ENCODE data around the gene GMPR. TPM values are rescaled to one million over a fixed set of nuclear protein-coding genes. Genes with fewer than 3 reads are reported as not detected.

The GMPR gene
- total and polyA plus RNA-seq, 2 donors (not counting 3 experiments of a cell fraction or from before 2014, with no cell fraction given): 36.3 to 64.0 TPM

GRCh38 chr6:16311763-16312162 is 73.4 kb downstream of the GMPR start:
- Histone ChIP-seq H3K9ac (replicated peaks; ENCODE audit: extremely low read depth, insufficient read depth, low read length) (no peak overlapping the region), H3K4me1 (ENCODE audit: control insufficient read depth, extremely low read depth, insufficient read depth, low read length) (no peaks in the 10 kb centered on the region), H3K4me2 (ENCODE audit: insufficient read depth, low read length) (no peak overlapping the region), H3K9me3 (replicated peaks; ENCODE audit: control insufficient read depth, insufficient read depth, low read length) (no peaks in the 10 kb centered on the region), H3K4me3 (replicated peaks in 1 of 3; ENCODE audit: insufficient read depth in 1 of 3, low read depth in 1 of 3, low read length in 3 of 3) (no peak overlapping the region), H3K36me3 (ENCODE audit: control insufficient read depth in 2 of 2, extremely low read depth in 1 of 2, insufficient read depth in 2 of 2, low read length in 2 of 2) (no peaks in the 10 kb centered on the region), H3K9me1 (replicated peaks; ENCODE audit: control insufficient read depth, extremely low read depth, insufficient read depth, low read length) (no peaks in the 10 kb centered on the region), H4K20me1 (replicated peaks; ENCODE audit: control insufficient read depth, extremely low read depth, insufficient read depth, low read length) (no peaks in the 10 kb centered on the region), H3K79me2 (ENCODE audit: control insufficient read depth, insufficient read depth, low read length) (no peaks in the 10 kb centered on the region), H3K27ac (ENCODE audit: insufficient read depth, low read depth, low read length) (no peak overlapping the region), H3K27me3 (ENCODE audit: control insufficient read depth in 2 of 2, insufficient read depth in 2 of 2, low read length in 2 of 2) (no peaks in the 10 kb centered on the region), H2AFZ (ENCODE audit: low read depth, low read length) (no peak overlapping the region)
- dilution Hi-C loops (cut with MboI; ENCODE audit: extremely low pct_ligation_motif_present, low sequenced_read_pairs): no loop called here
- intact Hi-C loops (cut with micrococcal nuclease): no loop called here
- no peak for TF ChIP-seq POLR2AphosphoS5 (IDR thresholded peaks at IDR 0.05; ENCODE audit: insufficient read depth, low read depth, low read length)
- TF ChIP-seq EZH2 (IDR thresholded peaks at IDR 0.05; ENCODE audit: borderline replicate concordance, low read depth, low read length, severe bottlenecking): no peak
- TF ChIP-seq POLR2A (IDR thresholded peaks at IDR 0.05; ENCODE audit: low read depth, low read length): no peak
- no peak for TF ChIP-seq MYC (IDR thresholded peaks at IDR 0.05; ENCODE audit: low read depth, low read length)
- BruUV-seq (replicated peaks): no TSS peak
- no peak for DNase-seq (ENCODE audit: low read depth, low spot score)
- no peak for FAIRE-seq
- ChIA-PET CTCF (no interaction called here), POLR2A (no interaction called here)

GRCh38 chr6:16313732-16314131 is 75.3 kb downstream of the GMPR start:
- dilution Hi-C loops (cut with MboI; ENCODE audit: extremely low pct_ligation_motif_present, low sequenced_read_pairs) (no loop called here), intact Hi-C loops (cut with micrococcal nuclease) (no loop called here)
- H2AFZ ChIP-seq (ENCODE audit: low read depth, low read length): no peak overlapping the region
- ChIA-PET POLR2A (no interaction called here), CTCF (interaction anchor here (1.0 to 1.2 kb wide), 2 partner anchors 12 to 28 kb away, joined by 3 read pairs; no protein-coding TSS in a partner anchor)
- H3K79me2 ChIP-seq (ENCODE audit: control insufficient read depth, insufficient read depth, low read length): no peaks in the 10 kb centered on the region
- H3K4me3 ChIP-seq (replicated peaks in 1 of 3; ENCODE audit: insufficient read depth in 1 of 3, low read depth in 1 of 3, low read length in 3 of 3): no peak overlapping the region
- H3K27me3 ChIP-seq (ENCODE audit: control insufficient read depth in 2 of 2, insufficient read depth in 2 of 2, low read length in 2 of 2): no peaks in the 10 kb centered on the region
- H3K36me3 ChIP-seq (ENCODE audit: control insufficient read depth in 2 of 2, extremely low read depth in 1 of 2, insufficient read depth in 2 of 2, low read length in 2 of 2): no peaks in the 10 kb centered on the region
- H4K20me1 ChIP-seq (replicated peaks; ENCODE audit: control insufficient read depth, extremely low read depth, insufficient read depth, low read length): no peaks in the 10 kb centered on the region
- H3K9ac ChIP-seq (replicated peaks; ENCODE audit: extremely low read depth, insufficient read depth, low read length): no peak overlapping the region
- DNase-seq (ENCODE audit: low read depth, low spot score) (no peak), FAIRE-seq (no peak)
- TF ChIP-seq FOS (IDR thresholded peaks at IDR 0.05; ENCODE audit: borderline replicate concordance, insufficient read depth, low read length) (no peak), EZH2 (IDR thresholded peaks at IDR 0.05; ENCODE audit: borderline replicate concordance, low read depth, low read length, severe bottlenecking) (no peak), MAX (IDR thresholded peaks at IDR 0.05; ENCODE audit: insufficient read depth, insufficient read length) (no peak), JUN (IDR thresholded peaks at IDR 0.05; ENCODE audit: borderline replicate concordance, insufficient read depth, insufficient read length, low read depth) (no peak), POLR2AphosphoS5 (IDR thresholded peaks at IDR 0.05; ENCODE audit: insufficient read depth, low read depth, low read length) (no peak), CTCF (IDR thresholded peaks at IDR 0.05; ENCODE audit: extremely low read depth in 1 of 2, insufficient read depth in 1 of 2, low read depth in 1 of 2, low read length in 2 of 2) (no peak), POLR2A (IDR thresholded peaks at IDR 0.05; ENCODE audit: low read depth, low read length) (no peak), MYC (IDR thresholded peaks at IDR 0.05; ENCODE audit: low read depth, low read length) (no peak), GATA2 (IDR thresholded peaks at IDR 0.05; ENCODE audit: insufficient read depth, insufficient read length, low read depth, low read length) (no peak)
- no TSS peak for BruUV-seq (replicated peaks)
- no peaks in the 10 kb centered on the region for H3K4me1 ChIP-seq (ENCODE audit: control insufficient read depth, extremely low read depth, insufficient read depth, low read length)
- no peaks in the 10 kb centered on the region for H3K9me3 ChIP-seq (replicated peaks; ENCODE audit: control insufficient read depth, insufficient read depth, low read length)
- no peaks in the 10 kb centered on the region for H3K9me1 ChIP-seq (replicated peaks; ENCODE audit: control insufficient read depth, extremely low read depth, insufficient read depth, low read length)
- H3K4me2 ChIP-seq (ENCODE audit: insufficient read depth, low read length): no peak overlapping the region
- no peak overlapping the region for H3K27ac ChIP-seq (ENCODE audit: insufficient read depth, low read depth, low read length)

Measured in endothelial cell of umbilical vein (primary cell).